Activated CD8-positive, alpha-beta T cell treated with anti-CD3 and anti-CD28 coated beads, Interleukin-2, amount 10 ng/mL, durations not matched to agents 7 days and 5 days (primary cell): ENCODE results near the gene SEPTIN7. TPM values are rescaled to one million over a fixed set of nuclear protein-coding genes. Genes with fewer than 3 reads are reported as not detected.

Experiments used
- ATAC-seq: fragments of 150-1000 bp; cut with Tn5 transposase; one replicate; pipeline ENCODE4 v1.10.0; 2021; ENCODE audit warnings: moderate library complexity
- CTCF ChIA-PET: fragments of 350-600 bp; sonication (Branson Sonifier 250); formaldehyde crosslinking; loops from one replicate; lab custom pipeline; 2021; ENCODE audit warnings: antibody characterized with exemption; lab: Charles Lee
- POLR2A ChIA-PET: fragments of 350-600 bp; sonication (Branson Sonifier 250); formaldehyde crosslinking; loops from one replicate; lab custom pipeline; 2021; ENCODE audit warnings: antibody characterized with exemption; lab: Charles Lee
- DNase-seq: peaks from one replicate; pipeline ENCODE4 v3.0.0-alpha.2; 2020
- H3K27ac Mint-ChIP-seq: one replicate; pipeline ENCODE4 v1.8.0; 2021; ENCODE audit warnings: mild to moderate bottlenecking, mixed read lengths
- H3K27me3 Mint-ChIP-seq: one replicate; pipeline ENCODE4 v1.8.0; 2021; ENCODE audit warnings: low read depth, mixed read lengths
- H3K36me3 Mint-ChIP-seq: one replicate; pipeline ENCODE4 v1.8.0; 2021; ENCODE audit warnings: low read depth, mixed read lengths
- H3K4me1 Mint-ChIP-seq: one replicate; pipeline ENCODE4 v1.8.0; 2021; ENCODE audit warnings: low read depth, mixed read lengths
- H3K4me3 Mint-ChIP-seq: one replicate; pipeline ENCODE4 v1.8.0; 2021; ENCODE audit warnings: mild to moderate bottlenecking, mixed read lengths
- H3K9me3 Mint-ChIP-seq: one replicate; pipeline ENCODE4 v1.8.0; 2022; ENCODE audit warnings: mixed read lengths; ENCODE audit not compliant: insufficient read depth
- total RNA-seq, 2 experiments: library from RNA; stranded (reverse); gene quantifications; one replicate each; pipeline ENCODE4 v1.2.3, GENCODE V29; 2021

The SEPTIN7 gene
- total RNA-seq, 2 experiments from 2014 or later = 269 to 272 TPM

DNA sequence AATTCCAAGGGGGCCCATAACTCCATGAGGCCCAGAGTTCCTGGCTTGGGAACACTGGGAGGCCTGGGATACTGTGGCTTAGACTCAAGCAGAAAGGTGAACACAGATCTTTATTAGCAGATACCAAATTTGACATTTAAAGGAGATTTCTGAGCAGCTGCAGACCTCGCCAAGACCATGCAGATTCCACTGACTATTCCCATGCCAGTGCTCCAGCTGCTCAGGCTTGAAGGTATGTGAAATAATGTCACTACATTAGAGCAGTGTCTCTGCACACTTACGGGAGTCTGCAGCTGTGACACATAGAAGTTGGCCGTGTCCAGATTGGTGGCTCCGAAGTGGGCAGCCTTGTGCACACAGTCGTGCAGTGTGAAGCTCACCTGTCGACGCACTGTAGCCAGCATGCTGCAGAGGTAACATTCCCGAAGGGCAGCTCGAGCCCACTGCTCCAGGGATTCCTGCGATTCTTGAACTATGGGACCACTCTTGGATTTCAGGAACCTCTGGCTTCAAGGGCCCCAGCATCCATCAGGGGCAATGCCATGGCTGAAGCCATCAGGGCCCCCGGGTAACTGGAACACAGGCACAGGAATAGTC, 46.1 kb downstream of the SEPTIN7 start:
- Mint-ChIP-seq H3K27me3 (no peaks in the 10 kb centered on the region), H3K9me3 (no peaks in the 10 kb centered on the region), H3K27ac (no peak overlapping the region), H3K36me3 (peaks cover 50% of the 10 kb centered on the region), H3K4me3 (no peak overlapping the region), H3K4me1 (peaks cover 2% of the 10 kb centered on the region)
- CTCF ChIA-PET = no interaction called here
- no peak for DNase-seq
- no peak for ATAC-seq
- POLR2A ChIA-PET = interaction anchor here (1.4 kb wide), 1 partner anchor 151 kb away, joined by 6 read pairs; no protein-coding TSS in a partner anchor

DNA sequence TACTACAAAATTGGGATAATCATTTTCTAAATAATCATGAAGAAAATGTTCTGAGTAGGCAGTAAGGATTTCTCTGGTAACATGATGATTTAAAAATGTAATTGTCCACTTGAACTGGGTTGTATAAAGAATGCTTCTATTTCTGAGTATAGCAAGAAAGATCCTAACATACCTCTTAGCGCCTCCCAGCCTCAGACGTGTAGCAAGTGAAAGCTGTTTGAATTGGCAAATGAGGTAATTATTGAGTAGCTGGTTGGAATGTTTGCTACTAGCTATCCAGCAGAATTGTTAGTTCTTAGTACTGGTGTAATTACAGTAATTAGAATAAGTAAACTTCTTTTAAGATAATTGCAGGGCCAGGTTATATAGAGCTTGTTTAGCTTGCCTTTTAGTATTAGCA, 47.9 kb downstream of the SEPTIN7 start:
- DNase-seq (no peak), ATAC-seq (no peak)
- Mint-ChIP-seq H3K36me3 (peaks cover 56% of the 10 kb centered on the region), H3K9me3 (no peaks in the 10 kb centered on the region), H3K4me3 (no peak overlapping the region), H3K4me1 (peaks cover 7% of the 10 kb centered on the region), H3K27me3 (no peaks in the 10 kb centered on the region), H3K27ac (no peak overlapping the region)
- POLR2A ChIA-PET = interaction anchor here (1.1 kb wide), 1 partner anchor 49 kb away, joined by 6 read pairs; the partner anchor contains the start of gene SEPTIN7
- CTCF ChIA-PET = no interaction called here

DNA sequence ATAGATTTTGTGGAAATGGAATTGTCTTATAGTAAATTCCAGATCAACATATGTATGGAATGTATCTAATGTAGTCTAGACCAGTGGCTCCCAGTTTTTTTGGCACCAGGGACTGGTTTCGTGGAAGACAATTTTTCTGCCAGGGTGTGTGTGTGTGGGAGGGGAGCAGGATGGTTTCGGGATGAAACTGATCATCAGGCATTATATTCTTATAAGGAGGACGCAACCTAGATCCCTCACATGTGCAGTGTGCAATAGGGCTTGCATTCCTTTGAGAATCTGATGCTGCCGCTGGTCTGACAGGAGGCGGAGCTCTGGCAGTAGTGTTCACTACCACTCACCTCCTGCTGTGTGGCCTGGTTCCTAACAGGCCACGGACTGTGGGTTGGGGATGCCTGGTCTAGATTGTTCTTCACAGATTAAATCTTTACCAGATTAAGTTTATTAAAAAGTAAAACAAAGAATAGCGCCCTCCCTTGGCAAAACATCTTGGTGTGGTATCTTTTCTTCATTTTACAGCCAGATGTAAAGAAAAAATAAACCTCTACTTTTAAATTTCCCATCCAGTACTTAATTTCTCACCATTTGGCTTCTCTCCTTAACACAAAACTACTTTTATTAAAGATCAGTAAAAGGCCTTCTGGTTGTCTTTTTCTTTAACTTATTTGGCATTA, 48.4 kb downstream of the SEPTIN7 start:
- H3K27ac Mint-ChIP-seq = no peak overlapping the region
- no peaks in the 10 kb centered on the region for H3K27me3 Mint-ChIP-seq
- peaks cover 7% of the 10 kb centered on the region for H3K4me1 Mint-ChIP-seq
- H3K4me3 Mint-ChIP-seq = no peak overlapping the region
- ChIA-PET CTCF (interaction anchor here (1.3 kb wide), 1 partner anchor 124 kb away, joined by 3 read pairs; no protein-coding TSS in a partner anchor), POLR2A (no interaction called here)
- peaks cover 54% of the 10 kb centered on the region for H3K36me3 Mint-ChIP-seq
- DNase-seq (no peak), ATAC-seq (no peak)
- no peaks in the 10 kb centered on the region for H3K9me3 Mint-ChIP-seq

DNA sequence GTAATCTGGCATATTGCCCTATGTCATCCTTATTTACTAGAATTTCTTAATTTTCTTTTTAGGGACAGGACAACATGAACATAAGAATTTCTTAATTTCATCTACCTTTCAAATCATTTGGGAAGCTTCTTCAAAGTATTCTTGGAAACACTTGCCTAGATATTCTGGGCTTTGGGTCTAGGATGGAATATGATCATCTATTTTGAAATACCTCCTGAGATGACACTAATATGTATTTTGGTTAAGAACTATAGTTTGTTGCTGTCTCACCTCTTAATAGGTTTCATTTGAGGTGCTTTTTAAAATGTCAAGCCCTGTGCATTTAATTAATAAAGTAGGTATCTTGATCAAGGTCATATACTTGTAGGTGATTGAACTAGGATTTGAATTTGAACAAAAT, 49.1 kb downstream of the SEPTIN7 start:
- CTCF ChIA-PET = interaction anchor here (1.3 kb wide), 1 partner anchor 125 kb away, joined by 3 read pairs; no protein-coding TSS in a partner anchor
- Mint-ChIP-seq H3K27me3 (no peaks in the 10 kb centered on the region), H3K4me3 (no peak overlapping the region), H3K36me3 (peaks cover 51% of the 10 kb centered on the region), H3K4me1 (peaks cover 7% of the 10 kb centered on the region), H3K27ac (no peak overlapping the region), H3K9me3 (no peaks in the 10 kb centered on the region)
- DNase-seq (no peak), ATAC-seq (no peak)
- POLR2A ChIA-PET = no interaction called here

Other genes with a start within 250 kb of the SEPTIN7 start
- 10 to 100 TPM; 30.4 to 31.3 TPM for gene HERPUD2, start 105.9 kb upstream of the SEPTIN7 start, total RNA-seq